AG10803 (cell line): Measurements from ENCODE around the gene OR13C8.
"Not testable (repeated sequence)": the region's sequence is repeated elsewhere in the genome, so short reads cannot be mapped to it uniquely, and the experiment has no call there.

Experiments used
- DNase-seq: peaks from one replicate; pipeline ENCODE4 v3.0.0; 2010; ENCODE audit warnings: low read depth
- H3K4me3 ChIP-seq: 2 replicates; pipeline ENCODE4 v1.5.1; 2011; ENCODE audit warnings: mild to moderate bottlenecking, low read length, control low read depth
- TF ChIP-seq, protein P1 (sequence below): conservative IDR thresholded peaks from 2 replicates; pipeline ENCODE4 v1.5.1; 2011; ENCODE audit warnings: mild to moderate bottlenecking, low read length, control low read depth, inconsistent platforms

Gene OR13C8

DNA sequence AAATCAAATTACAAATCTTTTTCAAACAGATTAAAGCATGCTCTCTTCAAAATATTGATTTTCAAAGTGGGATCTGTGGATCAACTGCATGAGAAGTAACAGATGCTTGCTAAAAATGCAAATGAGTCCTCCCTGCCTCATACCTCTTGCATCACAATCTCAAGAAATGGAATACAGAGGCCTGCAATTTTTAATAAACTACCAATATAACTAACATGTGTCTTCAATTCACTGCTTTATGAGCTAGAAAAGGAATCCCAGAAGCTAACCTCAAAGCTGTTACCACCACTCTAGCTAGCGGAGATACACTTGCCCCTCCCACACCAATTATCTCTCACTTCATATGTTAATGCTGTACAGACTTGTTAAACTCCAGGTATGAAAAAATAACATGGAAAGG is 20.7 kb downstream of the OR13C8 start:
- H3K4me3 ChIP-seq = no peak overlapping the region
- DNase-seq = peak; percentile 47
- TF ChIP-seq, protein P1, sequence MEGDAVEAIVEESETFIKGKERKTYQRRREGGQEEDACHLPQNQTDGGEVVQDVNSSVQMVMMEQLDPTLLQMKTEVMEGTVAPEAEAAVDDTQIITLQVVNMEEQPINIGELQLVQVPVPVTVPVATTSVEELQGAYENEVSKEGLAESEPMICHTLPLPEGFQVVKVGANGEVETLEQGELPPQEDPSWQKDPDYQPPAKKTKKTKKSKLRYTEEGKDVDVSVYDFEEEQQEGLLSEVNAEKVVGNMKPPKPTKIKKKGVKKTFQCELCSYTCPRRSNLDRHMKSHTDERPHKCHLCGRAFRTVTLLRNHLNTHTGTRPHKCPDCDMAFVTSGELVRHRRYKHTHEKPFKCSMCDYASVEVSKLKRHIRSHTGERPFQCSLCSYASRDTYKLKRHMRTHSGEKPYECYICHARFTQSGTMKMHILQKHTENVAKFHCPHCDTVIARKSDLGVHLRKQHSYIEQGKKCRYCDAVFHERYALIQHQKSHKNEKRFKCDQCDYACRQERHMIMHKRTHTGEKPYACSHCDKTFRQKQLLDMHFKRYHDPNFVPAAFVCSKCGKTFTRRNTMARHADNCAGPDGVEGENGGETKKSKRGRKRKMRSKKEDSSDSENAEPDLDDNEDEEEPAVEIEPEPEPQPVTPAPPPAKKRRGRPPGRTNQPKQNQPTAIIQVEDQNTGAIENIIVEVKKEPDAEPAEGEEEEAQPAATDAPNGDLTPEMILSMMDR = no peak

DNA sequence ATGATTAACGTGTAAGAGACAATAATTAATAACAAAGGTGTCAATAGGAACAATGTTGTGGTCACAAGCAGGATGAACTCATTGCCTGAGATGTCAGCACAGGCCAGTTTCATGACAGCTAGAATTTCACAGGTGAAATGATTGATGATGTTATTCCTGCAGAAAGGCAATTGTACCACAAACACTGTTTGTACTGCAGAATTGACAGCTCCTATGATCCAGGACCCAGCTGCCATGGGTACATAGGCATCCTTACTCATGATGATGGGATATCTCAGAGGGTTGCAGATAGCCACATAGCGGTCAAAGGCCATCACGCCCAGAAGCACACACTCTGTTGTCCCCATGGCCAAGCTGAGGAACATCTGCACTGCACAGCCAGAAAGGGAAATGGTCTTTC is 29.8 kb downstream of the OR13C8 start:
- not testable (repeated sequence) for DNase-seq, H3K4me3 ChIP-seq

DNA sequence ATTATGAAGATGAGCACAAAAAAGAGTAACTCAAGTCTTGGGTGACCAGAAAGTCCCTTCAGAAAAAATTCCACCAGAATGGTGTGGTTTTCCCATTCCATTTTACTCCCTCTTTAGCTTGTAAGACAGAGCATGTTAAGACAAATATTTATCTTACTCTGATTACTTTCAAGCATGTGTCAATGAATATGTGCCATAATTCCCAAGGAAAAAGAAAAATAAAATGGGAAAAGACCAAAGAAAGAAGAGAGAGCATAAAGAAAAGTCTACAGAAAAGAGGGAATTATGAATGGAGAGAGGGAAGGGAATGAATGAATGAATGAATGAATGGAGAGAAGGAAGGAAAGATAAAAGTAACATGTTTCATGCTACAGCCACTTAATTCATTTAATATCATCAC is 30.3 kb downstream of the OR13C8 start, which contains the start of gene OR13C5:
TSS of gene OR13C5 (minus strand) at position 101 of the 400 bp plus-strand sequence. CDS start at position 101, 0 bp downstream.
- DNase-seq, H3K4me3 ChIP-seq: not testable (repeated sequence)

DNA sequence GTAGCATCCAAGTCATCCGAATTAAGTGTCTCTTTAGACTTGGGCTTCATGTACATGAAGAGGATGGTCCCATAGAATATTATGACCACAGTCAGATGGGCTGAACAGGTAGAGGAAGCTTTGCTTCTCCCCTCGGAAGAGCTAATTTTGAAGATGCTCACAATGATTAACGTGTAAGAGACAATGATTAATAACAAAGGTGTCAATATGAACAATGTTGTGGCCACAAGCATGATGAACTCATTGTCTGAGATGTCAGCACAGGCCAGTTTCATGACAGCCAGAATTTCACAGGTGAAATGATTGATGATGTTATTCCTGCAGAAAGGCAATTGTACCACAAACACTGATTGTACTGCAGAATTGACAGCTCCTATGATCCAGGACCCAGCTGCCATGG is 35.8 kb downstream of the OR13C8 start:
- TF ChIP-seq, protein P1 = no peak
- DNase-seq = no peak

DNA sequence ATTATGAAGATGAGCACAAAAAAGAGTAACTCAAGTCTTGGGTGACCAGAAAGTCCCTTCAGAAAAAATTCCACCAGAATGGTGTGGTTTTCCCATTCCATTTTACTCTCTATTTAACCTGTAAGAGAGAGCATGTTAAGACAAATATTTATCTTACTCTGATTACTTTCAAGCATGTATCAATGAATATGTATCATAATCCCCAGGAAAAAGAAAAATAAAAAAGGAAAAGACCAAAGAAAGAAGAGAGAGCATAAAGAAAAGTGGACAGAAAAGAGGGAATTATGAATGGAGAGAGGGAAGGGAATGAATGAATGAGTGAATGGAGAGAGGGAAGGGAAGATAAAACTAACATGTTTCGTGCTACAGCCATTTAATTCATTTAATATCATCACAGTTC is 36.6 kb downstream of the OR13C8 start, which contains the start of gene OR13C2:
TSS of gene OR13C2 (minus strand) at position 101 of the 400 bp plus-strand sequence. CDS start at position 101, 0 bp downstream.
- H3K4me3 ChIP-seq, DNase-seq: not testable (repeated sequence)

More for the DNA sequence above, 35.8 kb downstream of the OR13C8 start:
- no peak overlapping the region for H3K4me3 ChIP-seq

DNA sequence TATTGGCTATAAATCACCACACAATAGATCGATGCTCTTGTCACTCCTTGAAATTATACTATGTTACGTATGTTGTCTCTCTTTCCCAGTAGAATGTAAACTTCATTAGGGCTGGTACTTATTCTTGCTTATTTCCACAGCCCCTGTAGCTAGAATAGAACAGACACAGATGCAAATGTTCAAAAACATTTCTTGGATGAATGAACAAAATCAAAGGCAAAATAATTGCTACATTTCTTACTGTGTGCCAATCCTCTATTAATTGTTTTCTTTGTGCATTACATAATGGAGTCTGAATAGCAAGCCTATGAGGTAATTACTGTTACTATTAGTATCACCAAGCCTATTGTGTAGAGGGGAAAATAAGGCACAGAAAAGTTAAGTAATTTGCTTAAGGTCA is 37.2 kb downstream of the OR13C8 start:
- H3K4me3 ChIP-seq = no peak overlapping the region
- no peak for DNase-seq
- TF ChIP-seq, protein P1 = no peak

DNA sequence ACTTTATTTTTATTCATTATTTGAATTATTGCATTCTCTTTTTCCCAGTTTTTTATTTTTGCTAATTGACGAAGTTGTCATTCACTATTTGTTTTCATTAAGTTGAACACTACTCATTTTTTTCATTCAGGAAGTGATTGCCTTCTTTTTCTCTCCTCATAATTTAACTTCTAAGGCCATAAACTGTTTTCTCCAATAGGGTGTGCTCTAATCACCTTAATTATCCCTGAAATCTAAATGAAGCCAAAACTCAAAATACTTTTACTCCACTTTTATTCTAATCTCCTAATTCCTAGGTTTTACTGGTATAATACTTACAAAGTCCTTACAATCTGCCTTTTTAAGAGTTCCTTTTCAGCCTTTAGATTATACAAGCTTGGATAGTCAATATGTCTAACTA is 39.4 kb downstream of the OR13C8 start:
- TF ChIP-seq, protein P1 = peak; percentile 27; the same call in 1 of the 2 replicates
- no peak for DNase-seq
- no peak overlapping the region for H3K4me3 ChIP-seq

DNA sequence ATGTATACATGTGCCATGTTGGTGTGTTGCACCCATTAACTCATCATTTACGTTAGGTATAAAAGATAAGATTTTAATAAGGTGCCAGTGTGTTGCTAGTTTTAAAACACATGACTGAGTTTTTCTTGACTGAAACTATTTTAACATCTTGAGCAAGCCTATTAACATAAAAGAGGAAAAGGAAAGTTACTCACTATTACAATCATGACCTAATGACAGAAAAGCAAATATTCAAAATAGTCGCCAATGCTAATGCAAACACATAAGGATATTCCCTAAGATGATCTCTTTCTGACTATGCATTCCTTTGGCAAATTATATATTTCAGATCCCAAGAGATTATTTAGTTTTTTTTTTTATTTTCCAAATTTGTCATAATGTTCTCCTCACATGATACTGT is 42.2 kb downstream of the OR13C8 start:
- DNase-seq = no peak
- TF ChIP-seq, protein P1 = no peak
- H3K4me3 ChIP-seq = no peak overlapping the region

DNA sequence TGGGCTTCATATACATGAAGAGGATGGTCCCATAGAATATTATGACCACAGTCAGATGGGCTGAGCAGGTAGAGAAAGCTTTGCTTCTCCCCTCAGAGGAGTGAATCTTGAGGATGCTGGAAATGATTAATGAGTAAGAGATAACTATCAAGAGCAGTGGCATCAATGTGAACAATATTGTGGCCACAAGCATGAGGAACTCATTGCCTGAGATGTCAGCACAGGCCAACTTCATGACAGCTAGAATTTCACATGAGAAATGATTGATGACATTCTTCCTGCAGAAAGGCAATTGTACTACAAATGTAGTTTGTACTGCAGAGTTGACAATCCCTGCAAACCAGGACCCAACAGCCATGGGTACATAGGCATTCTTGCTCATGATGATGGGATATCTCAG is 48.5 kb downstream of the OR13C8 start:
- no peak for DNase-seq
- no peak overlapping the region for H3K4me3 ChIP-seq
- TF ChIP-seq, protein P1 = no peak
